ENCODE data around the gene L1TD1. TPM values are rescaled to one million over a fixed set of nuclear protein-coding genes. Genes with fewer than 3 reads are reported as not detected.
"Not testable (repeated sequence)": the region's sequence is repeated elsewhere in the genome, so short reads cannot be mapped to it uniquely, and the experiment has no call there.

Gene L1TD1
- total and polyA plus RNA-seq, 2 donors (not counting 1 experiment from before 2014, with no cell fraction given): 0.09 TPM; not detected in 1

GRCh38 chr1:62178372-62178771 lies 16.3 kb upstream of the L1TD1 start:
- H3K4me1 Mint-ChIP-seq: no peaks in the 10 kb centered on the region
- Histone ChIP-seq H3K9me3 (ENCODE audit: control extremely low read depth in 1 of 3, control insufficient read depth in 2 of 3, insufficient read depth in 1 of 3, low read length in 2 of 3) (no peaks in the 10 kb centered on the region), H3K79me2 (ENCODE audit: control insufficient read depth, insufficient read depth, low read length) (no peaks in the 10 kb centered on the region), H3K9ac (ENCODE audit: low read length) (no peak overlapping the region), H2AFZ (ENCODE audit: insufficient read depth, low read depth, low read length, poor library complexity, severe bottlenecking) (no peak overlapping the region), H3K4me3 (ENCODE audit: control extremely low read depth in 1 of 5, extremely low read depth in 1 of 5, insufficient read depth in 1 of 5, low read depth in 2 of 5, low read length in 4 of 5) (no peak overlapping the region), H3K4me2 (replicated peaks; ENCODE audit: low read depth, low read length, poor library complexity, severe bottlenecking) (no peak overlapping the region), H3K27ac (ENCODE audit: low read length in 2 of 2) (no peak overlapping the region), H4K20me1 (ENCODE audit: control insufficient read depth, insufficient read depth, low read length, poor library complexity, severe bottlenecking) (no peaks in the 10 kb centered on the region), H3K36me3 (replicated peaks in 1 of 2; ENCODE audit: control extremely low read depth in 1 of 2, control insufficient read depth in 1 of 2, extremely low read depth in 1 of 2, insufficient read depth in 2 of 2, low read length in 1 of 2) (no peaks in the 10 kb centered on the region), H3K27me3 (replicated peaks in 1 of 4; ENCODE audit: control extremely low read depth in 1 of 4, control insufficient read depth in 3 of 4, insufficient read depth in 4 of 4, low read length in 3 of 4) (no peaks in the 10 kb centered on the region), H3K4me1 (ENCODE audit: control insufficient read depth in 2 of 2, insufficient read depth in 2 of 2, low read length in 2 of 2) (no peaks in the 10 kb centered on the region)
- ChIA-PET CTCF (interaction anchor here (2.0 kb wide), 1 partner anchor 568 kb away, joined by 9 read pairs; no protein-coding TSS in a partner anchor), POLR2A (no interaction called here)
- ATAC-seq (ENCODE audit: low read depth) (no peak), DNase-seq (no peak)
- H3K4me3 Mint-ChIP-seq: no peak overlapping the region
- intact Hi-C loops (cut with micrococcal nuclease): no loop called here
- 87% methylated on average over 7 of the region's 7 CpGs for WGBS (ENCODE audit: insufficient coverage)
- TF ChIP-seq CTCF (IDR thresholded peaks at IDR 0.05) (no peak), EZH2 (IDR thresholded peaks at IDR 0.05; ENCODE audit: borderline replicate concordance, insufficient read depth, low read depth, low read length, poor library complexity, severe bottlenecking) (no peak)
- no peaks in the 10 kb centered on the region for H3K9me3 Mint-ChIP-seq (ENCODE audit: insufficient read depth)
- H3K27me3 Mint-ChIP-seq: peaks cover 7% of the 10 kb centered on the region
- H3K27ac Mint-ChIP-seq: no peak overlapping the region

- H3K27ac Mint-ChIP-seq, POLR2A ChIA-PET: not testable (repeated sequence)
Measured at GRCh38 chr1:62180054-62180453, 14.6 kb upstream of the L1TD1 start.

More at GRCh38 chr1:62180054-62180453, 14.6 kb upstream of the L1TD1 start:
- H3K79me2 ChIP-seq (ENCODE audit: control insufficient read depth, insufficient read depth, low read length); intact Hi-C loops (cut with micrococcal nuclease); H3K4me1 Mint-ChIP-seq; H3K4me1 ChIP-seq (ENCODE audit: control insufficient read depth in 2 of 2, insufficient read depth in 2 of 2, low read length in 2 of 2); H3K4me3 Mint-ChIP-seq; ATAC-seq (ENCODE audit: low read depth); H3K4me2 ChIP-seq (replicated peaks; ENCODE audit: low read depth, low read length, poor library complexity, severe bottlenecking); H4K20me1 ChIP-seq (ENCODE audit: control insufficient read depth, insufficient read depth, low read length, poor library complexity, severe bottlenecking); H3K27me3 ChIP-seq (replicated peaks in 1 of 4; ENCODE audit: control extremely low read depth in 1 of 4, control insufficient read depth in 3 of 4, insufficient read depth in 4 of 4, low read length in 3 of 4); H3K9me3 Mint-ChIP-seq (ENCODE audit: insufficient read depth); H3K27ac ChIP-seq (ENCODE audit: low read length in 2 of 2); H3K9ac ChIP-seq (ENCODE audit: low read length); H3K36me3 ChIP-seq (replicated peaks in 1 of 2; ENCODE audit: control extremely low read depth in 1 of 2, control insufficient read depth in 1 of 2, extremely low read depth in 1 of 2, insufficient read depth in 2 of 2, low read length in 1 of 2); H3K4me3 ChIP-seq (ENCODE audit: control extremely low read depth in 1 of 5, extremely low read depth in 1 of 5, insufficient read depth in 1 of 5, low read depth in 2 of 5, low read length in 4 of 5); DNase-seq; H2AFZ ChIP-seq (ENCODE audit: insufficient read depth, low read depth, low read length, poor library complexity, severe bottlenecking); H3K9me3 ChIP-seq (ENCODE audit: control extremely low read depth in 1 of 3, control insufficient read depth in 2 of 3, insufficient read depth in 1 of 3, low read length in 2 of 3): not testable (repeated sequence)
- CTCF ChIA-PET: interaction anchor here (2.0 kb wide), 1 partner anchor 566 kb away, joined by 9 read pairs; no protein-coding TSS in a partner anchor
- 95% methylated on average over 4 of the region's 4 CpGs for WGBS (ENCODE audit: insufficient coverage)
- H3K27me3 Mint-ChIP-seq: peaks cover 10% of the 10 kb centered on the region

All from B cell (primary cell).